Neural cell (in vitro differentiated cells): ENCODE data around the gene AKR1C3. TPM values are rescaled to one million over a fixed set of nuclear protein-coding genes. Genes with fewer than 3 reads are reported as not detected.

Experiments used
- H2AFZ ChIP-seq: fragments of 200-600, 300-800 bp; sonication (generic), shearing (Covaris generic); 2 replicates; pipeline ENCODE4 v1.6.0; 2014; ENCODE audit warnings: low read depth, mild to moderate bottlenecking, antibody characterized with exemption, low read length, moderate library complexity
- H3F3A ChIP-seq: fragments of 200-600 bp; shearing (Covaris generic); 2 replicates; pipeline ENCODE4 v1.6.1; 2016; ENCODE audit warnings: mild to moderate bottlenecking, moderate library complexity, mixed read lengths, antibody characterized with exemption, low read length; ENCODE audit not compliant: insufficient read depth, poor library complexity, severe bottlenecking
- H3K27ac ChIP-seq: fragments of 200-600, 300-800 bp; sonication (generic), shearing (Covaris generic); 2 replicates; pipeline ENCODE4 v1.5.1; 2014; ENCODE audit warnings: mild to moderate bottlenecking, low read length, moderate library complexity
- H3K27me3 ChIP-seq: fragments of 300-800, 200-600 bp; sonication (generic), shearing (Covaris generic); 2 replicates; pipeline ENCODE4 v1.6.0; 2014; ENCODE audit warnings: mild to moderate bottlenecking, low read depth, low read length, moderate library complexity; ENCODE audit not compliant: insufficient read depth
- H3K36me3 ChIP-seq: fragments of 300-800, 200-600 bp; sonication (generic), shearing (Covaris generic); 2 replicates; pipeline ENCODE4 v1.5.1; 2014; ENCODE audit warnings: mild to moderate bottlenecking, antibody characterized with exemption, low read length, moderate library complexity; ENCODE audit not compliant: insufficient read depth
- H3K4me2 ChIP-seq: fragments of 300-800, 200-600 bp; sonication (generic), shearing (Covaris generic); 2 replicates; pipeline ENCODE4 v1.6.0; 2014; ENCODE audit warnings: mild to moderate bottlenecking, low read length
- H3K4me3 ChIP-seq: fragments of 300-800, 200-600 bp; sonication (generic), shearing (Covaris generic); 2 replicates; pipeline ENCODE4 v1.5.1; 2014; ENCODE audit warnings: mild to moderate bottlenecking, low read length, moderate library complexity
- H3K79me2 ChIP-seq: fragments of 200-600 bp; shearing (Covaris generic); replicated peaks from 2 replicates; pipeline ENCODE4 v1.6.0; 2014; ENCODE audit warnings: mild to moderate bottlenecking, low read length, moderate library complexity; ENCODE audit not compliant: insufficient read depth
- H3K9ac ChIP-seq: fragments of 300-800, 200-600 bp; sonication (generic), shearing (Covaris generic); 2 replicates; pipeline ENCODE4 v1.6.1; 2016; ENCODE audit warnings: mild to moderate bottlenecking, low read length, mixed read lengths
- H3K9me2 ChIP-seq: fragments of 200-600 bp; shearing (Covaris generic); 2 replicates; pipeline ENCODE4 v1.6.1; 2016; ENCODE audit warnings: mild to moderate bottlenecking, low read length, mixed read lengths; ENCODE audit not compliant: insufficient read depth
- H3K9me3 ChIP-seq: fragments of 200-600, 300-800 bp; sonication (generic), shearing (Covaris generic); 2 replicates; pipeline ENCODE4 v1.6.1; 2016; ENCODE audit warnings: mild to moderate bottlenecking, mixed run types, low read length, moderate library complexity, mixed read lengths
- H4K20me1 ChIP-seq: fragments of 200-600 bp; shearing (Covaris generic); 2 replicates; pipeline ENCODE4 v1.6.1; 2016; ENCODE audit warnings: mild to moderate bottlenecking, mixed run types; ENCODE audit not compliant: insufficient read depth
- EP300 ChIP-seq: fragments of 450-650 bp; conservative IDR thresholded peaks from 2 replicates; pipeline ENCODE4 v1.6.1; 2014; ENCODE audit warnings: antibody characterized with exemption, mild to moderate bottlenecking, moderate library complexity; ENCODE audit not compliant: poor library complexity, severe bottlenecking
- EZH2 ChIP-seq: fragments of 200-600, 300-800 bp; shearing (Covaris generic), sonication (generic); IDR thresholded peaks from 2 replicates; pipeline ENCODE4 v1.6.1; 2014; ENCODE audit warnings: antibody characterized with exemption, low read length, borderline replicate concordance, mild to moderate bottlenecking; ENCODE audit not compliant: insufficient read depth, poor library complexity, severe bottlenecking
- MXI1 ChIP-seq: fragments of 450-650 bp; conservative IDR thresholded peaks from 2 replicates; pipeline ENCODE4 v1.6.1; 2014; ENCODE audit warnings: antibody characterized with exemption, mild to moderate bottlenecking; ENCODE audit not compliant: poor library complexity, severe bottlenecking
- POLR2AphosphoS5 ChIP-seq: IDR thresholded peaks from 2 replicates; pipeline ENCODE4 v1.6.1; 2012
- RAD21 ChIP-seq: fragments of 450-650 bp; conservative IDR thresholded peaks from 2 replicates; pipeline ENCODE4 v1.6.1; 2014; ENCODE audit warnings: antibody characterized with exemption, mild to moderate bottlenecking, moderate library complexity
- SMC3 ChIP-seq: fragments of 450-650 bp; conservative IDR thresholded peaks from 2 replicates; pipeline ENCODE4 v1.6.1; 2014; ENCODE audit warnings: antibody characterized with exemption, mild to moderate bottlenecking, moderate library complexity; ENCODE audit not compliant: poor library complexity
- TAF1 ChIP-seq: IDR thresholded peaks from 2 replicates; pipeline ENCODE4 v1.6.1; 2012; ENCODE audit warnings: low read depth
- polyA plus RNA-seq: library from polyadenylated mRNA; depleted of rRNA; stranded (reverse); fragments of >200 nt; gene quantifications from 2 replicates; pipeline ENCODE4 v1.2.3, GENCODE V29; 2014
- TF ChIP-seq, protein P1 (sequence below): fragments of 450-650 bp; IDR thresholded peaks from 2 replicates; pipeline ENCODE4 v1.5.1; 2014; ENCODE audit warnings: antibody characterized with exemption, mild to moderate bottlenecking, moderate library complexity; ENCODE audit not compliant: poor library complexity, severe bottlenecking
- TF ChIP-seq, protein P2 (sequence below): IDR thresholded peaks from 2 replicates; pipeline ENCODE4 v1.6.1; 2012; ENCODE audit warnings: borderline replicate concordance

AKR1C3 gene
- polyA plus RNA-seq, 1 donor from 2014 or later, result 2.7 TPM

DNA sequence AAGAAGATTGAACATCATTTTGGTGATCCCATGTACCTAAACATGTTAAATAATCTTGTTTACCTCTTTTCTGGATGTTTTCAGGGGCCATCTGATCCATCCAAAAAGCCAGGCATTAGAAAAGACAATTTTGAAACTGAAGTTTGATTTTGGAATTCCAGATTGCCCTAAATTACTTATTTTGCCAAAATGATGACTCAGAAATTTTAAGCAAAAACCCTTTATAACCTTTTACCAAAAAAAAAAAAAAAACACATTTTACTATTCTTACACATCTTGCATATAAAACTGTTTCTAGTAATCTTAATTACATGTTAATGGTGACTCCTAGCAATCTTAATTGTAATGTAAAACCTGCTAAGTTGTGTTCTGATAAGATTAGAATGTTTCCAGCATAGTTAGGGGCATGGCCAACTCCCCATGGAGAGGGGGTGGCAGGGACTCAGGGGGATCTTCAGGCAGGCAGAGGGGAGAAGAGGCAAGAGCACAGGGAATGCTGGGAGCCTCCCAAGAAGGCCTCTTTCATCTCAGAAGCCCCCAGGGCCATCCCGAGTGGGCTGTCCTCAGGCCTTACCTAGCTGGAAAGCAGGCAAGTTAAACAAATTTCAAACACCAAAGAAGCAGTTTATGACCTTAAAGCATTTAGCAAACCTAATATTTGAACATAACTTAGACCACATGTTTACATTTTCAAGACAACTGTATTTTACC, 25.8 kb upstream of the AKR1C3 start:
- Histone ChIP-seq H3K36me3 (no peaks in the 10 kb centered on the region), H3K4me3 (no peak overlapping the region), H3K27me3 (no peaks in the 10 kb centered on the region), H3K9ac (no peak overlapping the region), H4K20me1 (no peaks in the 10 kb centered on the region), H3F3A (no peaks in the 10 kb centered on the region), H3K9me2 (no peaks in the 10 kb centered on the region), H2AFZ (no peak overlapping the region), H3K9me3 (no peaks in the 10 kb centered on the region), H3K4me2 (no peak overlapping the region), H3K27ac (no peak overlapping the region), H3K79me2 (no peaks in the 10 kb centered on the region)
- no peak for TF ChIP-seq TAF1
- TF ChIP-seq, protein P1, sequence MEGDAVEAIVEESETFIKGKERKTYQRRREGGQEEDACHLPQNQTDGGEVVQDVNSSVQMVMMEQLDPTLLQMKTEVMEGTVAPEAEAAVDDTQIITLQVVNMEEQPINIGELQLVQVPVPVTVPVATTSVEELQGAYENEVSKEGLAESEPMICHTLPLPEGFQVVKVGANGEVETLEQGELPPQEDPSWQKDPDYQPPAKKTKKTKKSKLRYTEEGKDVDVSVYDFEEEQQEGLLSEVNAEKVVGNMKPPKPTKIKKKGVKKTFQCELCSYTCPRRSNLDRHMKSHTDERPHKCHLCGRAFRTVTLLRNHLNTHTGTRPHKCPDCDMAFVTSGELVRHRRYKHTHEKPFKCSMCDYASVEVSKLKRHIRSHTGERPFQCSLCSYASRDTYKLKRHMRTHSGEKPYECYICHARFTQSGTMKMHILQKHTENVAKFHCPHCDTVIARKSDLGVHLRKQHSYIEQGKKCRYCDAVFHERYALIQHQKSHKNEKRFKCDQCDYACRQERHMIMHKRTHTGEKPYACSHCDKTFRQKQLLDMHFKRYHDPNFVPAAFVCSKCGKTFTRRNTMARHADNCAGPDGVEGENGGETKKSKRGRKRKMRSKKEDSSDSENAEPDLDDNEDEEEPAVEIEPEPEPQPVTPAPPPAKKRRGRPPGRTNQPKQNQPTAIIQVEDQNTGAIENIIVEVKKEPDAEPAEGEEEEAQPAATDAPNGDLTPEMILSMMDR, result no peak
- TF ChIP-seq MXI1, result no peak
- TF ChIP-seq POLR2AphosphoS5, result no peak
- no peak for TF ChIP-seq EZH2
- no peak for TF ChIP-seq RAD21
- no peak for TF ChIP-seq EP300

DNA sequence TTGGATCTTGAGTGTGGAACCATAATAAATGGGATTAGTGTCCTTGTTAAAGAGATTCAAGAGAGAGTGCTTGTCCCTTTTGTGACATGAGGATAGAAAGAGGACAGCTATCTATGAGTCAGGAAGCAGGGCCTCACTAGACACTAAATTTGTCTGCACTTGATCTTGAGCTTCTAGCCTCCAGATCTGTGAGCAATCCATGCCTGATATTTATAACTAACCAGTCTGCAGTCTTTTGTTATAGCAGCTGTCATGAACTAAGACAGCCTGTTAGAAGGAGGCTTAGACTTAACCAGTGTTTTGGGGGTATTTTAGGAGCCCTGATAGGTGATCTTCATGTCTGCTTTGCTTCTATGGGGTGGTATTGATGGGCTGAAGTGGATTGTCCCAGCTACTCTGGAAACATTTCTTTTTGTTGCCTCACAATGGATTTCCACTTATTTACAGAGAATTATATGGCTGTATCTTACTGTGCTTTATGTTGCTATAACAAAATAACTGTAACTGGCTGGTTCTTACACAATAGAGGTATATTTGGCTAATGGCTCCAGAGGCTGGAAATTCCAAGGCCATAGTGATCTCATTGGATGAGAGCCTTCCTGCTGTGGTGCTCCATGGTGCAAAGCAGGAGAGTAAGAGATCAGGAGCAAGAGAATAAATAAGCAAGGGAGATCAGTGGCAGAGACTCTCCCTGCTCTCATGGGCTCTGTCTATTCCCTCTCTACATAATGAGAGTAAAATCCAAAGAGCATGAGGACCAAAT, 23.4 kb upstream of the AKR1C3 start:
- Histone ChIP-seq H3K9me3 (no peaks in the 10 kb centered on the region), H4K20me1 (no peaks in the 10 kb centered on the region), H3F3A (no peaks in the 10 kb centered on the region), H3K9me2 (no peaks in the 10 kb centered on the region), H3K36me3 (no peaks in the 10 kb centered on the region), H3K4me2 (no peak overlapping the region), H3K27ac (no peak overlapping the region), H3K79me2 (no peaks in the 10 kb centered on the region), H2AFZ (no peak overlapping the region), H3K27me3 (no peaks in the 10 kb centered on the region), H3K9ac (no peak overlapping the region), H3K4me3 (no peak overlapping the region)
- no peak for TF ChIP-seq TAF1
- TF ChIP-seq SMC3, result no peak
- TF ChIP-seq, protein P2, sequence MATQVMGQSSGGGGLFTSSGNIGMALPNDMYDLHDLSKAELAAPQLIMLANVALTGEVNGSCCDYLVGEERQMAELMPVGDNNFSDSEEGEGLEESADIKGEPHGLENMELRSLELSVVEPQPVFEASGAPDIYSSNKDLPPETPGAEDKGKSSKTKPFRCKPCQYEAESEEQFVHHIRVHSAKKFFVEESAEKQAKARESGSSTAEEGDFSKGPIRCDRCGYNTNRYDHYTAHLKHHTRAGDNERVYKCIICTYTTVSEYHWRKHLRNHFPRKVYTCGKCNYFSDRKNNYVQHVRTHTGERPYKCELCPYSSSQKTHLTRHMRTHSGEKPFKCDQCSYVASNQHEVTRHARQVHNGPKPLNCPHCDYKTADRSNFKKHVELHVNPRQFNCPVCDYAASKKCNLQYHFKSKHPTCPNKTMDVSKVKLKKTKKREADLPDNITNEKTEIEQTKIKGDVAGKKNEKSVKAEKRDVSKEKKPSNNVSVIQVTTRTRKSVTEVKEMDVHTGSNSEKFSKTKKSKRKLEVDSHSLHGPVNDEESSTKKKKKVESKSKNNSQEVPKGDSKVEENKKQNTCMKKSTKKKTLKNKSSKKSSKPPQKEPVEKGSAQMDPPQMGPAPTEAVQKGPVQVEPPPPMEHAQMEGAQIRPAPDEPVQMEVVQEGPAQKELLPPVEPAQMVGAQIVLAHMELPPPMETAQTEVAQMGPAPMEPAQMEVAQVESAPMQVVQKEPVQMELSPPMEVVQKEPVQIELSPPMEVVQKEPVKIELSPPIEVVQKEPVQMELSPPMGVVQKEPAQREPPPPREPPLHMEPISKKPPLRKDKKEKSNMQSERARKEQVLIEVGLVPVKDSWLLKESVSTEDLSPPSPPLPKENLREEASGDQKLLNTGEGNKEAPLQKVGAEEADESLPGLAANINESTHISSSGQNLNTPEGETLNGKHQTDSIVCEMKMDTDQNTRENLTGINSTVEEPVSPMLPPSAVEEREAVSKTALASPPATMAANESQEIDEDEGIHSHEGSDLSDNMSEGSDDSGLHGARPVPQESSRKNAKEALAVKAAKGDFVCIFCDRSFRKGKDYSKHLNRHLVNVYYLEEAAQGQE, result no peak
- no peak for TF ChIP-seq POLR2AphosphoS5
